GM10266 (cell line): ENCODE measurements around the gene CEMIP.
A peak's percentile ranks its signal among the peaks of the same experiment; 100 is the strongest.

Experiments used
- DNase-seq: peaks from one replicate; pipeline ENCODE4 v3.0.0; 2012; ENCODE audit errors: extremely low spot score
- CTCF ChIP-seq: IDR thresholded peaks from 2 replicates; pipeline ENCODE4 v1.5.1; 2012; ENCODE audit warnings: mild to moderate bottlenecking, low read depth; ENCODE audit not compliant: control insufficient read depth, insufficient read depth; ENCODE audit errors: missing control alignments

CEMIP gene

GRCh38 chr15:80969316-80969715, 190.1 kb downstream of the CEMIP start:
- no peak for DNase-seq
- no peak for TF ChIP-seq CTCF

GRCh38 chr15:80970018-80970657, 191.0 kb downstream of the CEMIP start:
- peak; percentile 47 for DNase-seq
- peak; percentile 68 for TF ChIP-seq CTCF

- TF ChIP-seq CTCF: no peak
- no peak for DNase-seq
These were observed 191.5 kb downstream of the CEMIP start for GRCh38 chr15:80970658-80971057.

- TF ChIP-seq CTCF: no peak
- no peak for DNase-seq
These were observed 192.0 kb downstream of the CEMIP start for GRCh38 chr15:80971143-80971542.

- no peak for DNase-seq
- no peak for TF ChIP-seq CTCF
These were observed 193.1 kb downstream of the CEMIP start for GRCh38 chr15:80972276-80972675.

- DNase-seq: no peak
- TF ChIP-seq CTCF: no peak
These were observed 195.7 kb downstream of the CEMIP start for GRCh38 chr15:80974914-80975313.

GRCh38 chr15:80976851-80977250, 197.7 kb downstream of the CEMIP start:
- no peak for TF ChIP-seq CTCF
- no peak for DNase-seq
